Astrocyte (in vitro differentiated cells and primary cell): ENCODE results near the gene CYP4F3. TPM values are rescaled to one million over a fixed set of nuclear protein-coding genes. Genes with fewer than 3 reads are reported as not detected.
"Not testable (repeated sequence)": the region's sequence is repeated elsewhere in the genome, so short reads cannot be mapped to it uniquely, and the experiment has no call there.

ENCODE experiments used
- DNase-seq: peaks from one replicate; pipeline ENCODE4 v3.0.0-alpha.2; 2010; ENCODE audit warnings: low read depth
- FAIRE-seq: peaks from 2 replicates; lab custom pipeline; 2011; peaks lifted over from hg19 to GRCh38; lab: Jason Lieb, UNC
- H2AFZ ChIP-seq: 2 replicates; pipeline ENCODE4 v1.6.0; 2012; ENCODE audit warnings: low read depth, low read length, inconsistent platforms
- H3K27ac ChIP-seq: 2 replicates; pipeline ENCODE4 v1.5.1; 2011; ENCODE audit warnings: low read depth, low read length, inconsistent platforms
- H3K27me3 ChIP-seq: 2 replicates; pipeline ENCODE4 v1.6.0; 2011; ENCODE audit warnings: low read length, inconsistent platforms; ENCODE audit not compliant: insufficient read depth
- H3K36me3 ChIP-seq: 2 replicates; pipeline ENCODE4 v1.5.1; 2011; ENCODE audit warnings: low read length, inconsistent platforms; ENCODE audit not compliant: insufficient read depth
- H3K4me1 ChIP-seq: 2 replicates; pipeline ENCODE4 v1.5.1; 2011; ENCODE audit warnings: low read length, inconsistent platforms; ENCODE audit not compliant: insufficient read depth
- H3K4me2 ChIP-seq: 2 replicates; pipeline ENCODE4 v1.6.0; 2012; ENCODE audit warnings: low read length, inconsistent platforms
- H3K4me3 ChIP-seq: 2 replicates; pipeline ENCODE4 v1.5.1; 2011; ENCODE audit warnings: low read depth, mild to moderate bottlenecking, low read length, inconsistent platforms; ENCODE audit not compliant: insufficient read depth
- H3K79me2 ChIP-seq: 2 replicates; pipeline ENCODE4 v1.6.0; 2012; ENCODE audit warnings: mild to moderate bottlenecking, low read length, inconsistent platforms; ENCODE audit not compliant: insufficient read depth
- H3K9ac ChIP-seq: 2 replicates; pipeline ENCODE4 v1.6.0; 2012; ENCODE audit warnings: mild to moderate bottlenecking, low read length, inconsistent platforms
- H3K9me3 ChIP-seq: 2 replicates; pipeline ENCODE4 v1.5.1; 2012; ENCODE audit warnings: low read depth, mild to moderate bottlenecking, low read length, inconsistent platforms; ENCODE audit not compliant: insufficient read depth
- H4K20me1 ChIP-seq: 2 replicates; pipeline ENCODE4 v1.6.0; 2012; ENCODE audit warnings: low read length, inconsistent platforms; ENCODE audit not compliant: insufficient read depth
- H3K27ac Mint-ChIP-seq: one replicate; pipeline ENCODE4 v1.8.0; 2021; ENCODE audit warnings: mild to moderate bottlenecking, mixed read lengths; ENCODE audit not compliant: unreplicated experiment
- H3K27me3 Mint-ChIP-seq: one replicate; pipeline ENCODE4 v1.8.0; 2021; ENCODE audit warnings: low read depth, mixed read lengths; ENCODE audit not compliant: unreplicated experiment
- H3K36me3 Mint-ChIP-seq: one replicate; pipeline ENCODE4 v1.8.0; 2021; ENCODE audit warnings: low read depth, mixed read lengths; ENCODE audit not compliant: unreplicated experiment
- H3K4me1 Mint-ChIP-seq: one replicate; pipeline ENCODE4 v1.8.0; 2021; ENCODE audit warnings: low read depth, mixed read lengths; ENCODE audit not compliant: unreplicated experiment
- H3K4me3 Mint-ChIP-seq: one replicate; pipeline ENCODE4 v1.8.0; 2021; ENCODE audit warnings: mild to moderate bottlenecking, moderate library complexity, mixed read lengths; ENCODE audit not compliant: unreplicated experiment
- H3K9me3 Mint-ChIP-seq: one replicate; pipeline ENCODE4 v1.8.0; 2021; ENCODE audit warnings: mild to moderate bottlenecking, mixed read lengths; ENCODE audit not compliant: unreplicated experiment
- EZH2 ChIP-seq: IDR thresholded peaks from 2 replicates; pipeline ENCODE4 v1.6.1; 2012; ENCODE audit warnings: mild to moderate bottlenecking, low read length, inconsistent platforms; ENCODE audit not compliant: insufficient read depth
- total RNA-seq: library from RNA; stranded (reverse); gene quantifications from 2 replicates; pipeline ENCODE4 v1.2.1, GENCODE V29; 2021
- TF ChIP-seq, protein P1 (sequence below): IDR thresholded peaks from 2 replicates; pipeline ENCODE4 v1.5.1; 2011; ENCODE audit warnings: low read depth, mild to moderate bottlenecking, inconsistent platforms, low read length, moderate library complexity; ENCODE audit not compliant: insufficient read depth

Gene CYP4F3
- total RNA-seq, 1 donor from 2014 or later = not detected

DNA sequence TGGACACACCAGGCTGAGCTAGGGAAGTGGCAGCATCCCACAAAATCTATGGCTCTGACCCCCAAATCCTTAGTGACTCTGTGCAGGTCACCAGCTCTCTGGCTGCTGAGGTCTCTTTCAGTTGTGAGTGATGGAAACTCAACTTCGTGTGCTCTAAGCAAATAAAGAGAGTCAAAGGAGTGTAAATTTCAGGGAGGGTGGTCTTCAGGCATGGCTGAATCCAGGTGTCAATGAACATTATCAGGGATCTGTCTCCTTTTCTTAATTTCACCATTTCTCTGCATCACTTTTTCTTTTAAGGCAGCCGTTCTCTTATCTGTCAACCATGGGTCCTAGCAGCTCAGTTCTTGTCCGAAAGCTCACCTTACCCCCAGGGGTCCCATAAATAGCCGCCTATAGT lies 38.4 kb downstream of the CYP4F3 start:
- H2AFZ ChIP-seq = no peak overlapping the region
- no peak overlapping the region for H3K27ac ChIP-seq
- no peak overlapping the region for H3K9ac ChIP-seq
- Mint-ChIP-seq H3K27me3 (no peaks in the 10 kb centered on the region), H3K36me3 (no peaks in the 10 kb centered on the region), H3K9me3 (peaks cover 33% of the 10 kb centered on the region), H3K4me3 (no peak overlapping the region), H3K4me1 (no peaks in the 10 kb centered on the region), H3K27ac (no peak overlapping the region)
- H3K4me3 ChIP-seq = no peak overlapping the region
- DNase-seq (no peak), FAIRE-seq (no peak)
- H3K4me2 ChIP-seq = no peak overlapping the region
- no peaks in the 10 kb centered on the region for H4K20me1 ChIP-seq
- no peaks in the 10 kb centered on the region for H3K27me3 ChIP-seq
- no peaks in the 10 kb centered on the region for H3K36me3 ChIP-seq
- no peaks in the 10 kb centered on the region for H3K4me1 ChIP-seq
- no peaks in the 10 kb centered on the region for H3K79me2 ChIP-seq
- peaks cover 13% of the 10 kb centered on the region for H3K9me3 ChIP-seq
- TF ChIP-seq, protein P1, sequence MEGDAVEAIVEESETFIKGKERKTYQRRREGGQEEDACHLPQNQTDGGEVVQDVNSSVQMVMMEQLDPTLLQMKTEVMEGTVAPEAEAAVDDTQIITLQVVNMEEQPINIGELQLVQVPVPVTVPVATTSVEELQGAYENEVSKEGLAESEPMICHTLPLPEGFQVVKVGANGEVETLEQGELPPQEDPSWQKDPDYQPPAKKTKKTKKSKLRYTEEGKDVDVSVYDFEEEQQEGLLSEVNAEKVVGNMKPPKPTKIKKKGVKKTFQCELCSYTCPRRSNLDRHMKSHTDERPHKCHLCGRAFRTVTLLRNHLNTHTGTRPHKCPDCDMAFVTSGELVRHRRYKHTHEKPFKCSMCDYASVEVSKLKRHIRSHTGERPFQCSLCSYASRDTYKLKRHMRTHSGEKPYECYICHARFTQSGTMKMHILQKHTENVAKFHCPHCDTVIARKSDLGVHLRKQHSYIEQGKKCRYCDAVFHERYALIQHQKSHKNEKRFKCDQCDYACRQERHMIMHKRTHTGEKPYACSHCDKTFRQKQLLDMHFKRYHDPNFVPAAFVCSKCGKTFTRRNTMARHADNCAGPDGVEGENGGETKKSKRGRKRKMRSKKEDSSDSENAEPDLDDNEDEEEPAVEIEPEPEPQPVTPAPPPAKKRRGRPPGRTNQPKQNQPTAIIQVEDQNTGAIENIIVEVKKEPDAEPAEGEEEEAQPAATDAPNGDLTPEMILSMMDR = no peak

DNA sequence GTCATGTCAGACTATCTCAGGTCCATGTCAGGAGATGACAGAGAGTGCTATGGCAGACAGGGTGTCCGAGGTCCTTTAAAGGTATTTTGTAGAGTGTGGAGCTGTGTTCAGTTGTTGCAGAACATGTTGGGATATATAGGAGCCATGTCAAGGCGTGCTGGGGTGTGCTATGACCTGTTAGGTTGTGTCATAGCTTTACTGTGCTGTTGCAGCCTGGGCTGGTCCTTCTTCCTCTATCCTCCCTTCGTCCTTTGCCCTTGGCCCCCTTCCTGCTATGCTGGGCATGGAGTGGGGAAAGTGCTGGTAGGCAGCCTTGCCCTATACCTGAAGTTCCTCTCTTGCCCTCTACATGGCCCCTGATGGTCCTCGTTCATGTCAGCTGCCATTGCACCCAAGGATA lies 39.2 kb downstream of the CYP4F3 start:
- H3K9me3 Mint-ChIP-seq = peaks cover 34% of the 10 kb centered on the region
- not testable (repeated sequence) for DNase-seq, H3K9ac ChIP-seq, H3K27ac Mint-ChIP-seq, H3K27me3 ChIP-seq, H3K36me3 ChIP-seq, H3K4me3 ChIP-seq, H2AFZ ChIP-seq, H3K4me3 Mint-ChIP-seq, H3K27me3 Mint-ChIP-seq, H3K4me2 ChIP-seq, H3K36me3 Mint-ChIP-seq, H3K4me1 Mint-ChIP-seq, H3K79me2 ChIP-seq, H3K27ac ChIP-seq, H4K20me1 ChIP-seq, H3K4me1 ChIP-seq, FAIRE-seq
- peaks cover 13% of the 10 kb centered on the region for H3K9me3 ChIP-seq

DNA sequence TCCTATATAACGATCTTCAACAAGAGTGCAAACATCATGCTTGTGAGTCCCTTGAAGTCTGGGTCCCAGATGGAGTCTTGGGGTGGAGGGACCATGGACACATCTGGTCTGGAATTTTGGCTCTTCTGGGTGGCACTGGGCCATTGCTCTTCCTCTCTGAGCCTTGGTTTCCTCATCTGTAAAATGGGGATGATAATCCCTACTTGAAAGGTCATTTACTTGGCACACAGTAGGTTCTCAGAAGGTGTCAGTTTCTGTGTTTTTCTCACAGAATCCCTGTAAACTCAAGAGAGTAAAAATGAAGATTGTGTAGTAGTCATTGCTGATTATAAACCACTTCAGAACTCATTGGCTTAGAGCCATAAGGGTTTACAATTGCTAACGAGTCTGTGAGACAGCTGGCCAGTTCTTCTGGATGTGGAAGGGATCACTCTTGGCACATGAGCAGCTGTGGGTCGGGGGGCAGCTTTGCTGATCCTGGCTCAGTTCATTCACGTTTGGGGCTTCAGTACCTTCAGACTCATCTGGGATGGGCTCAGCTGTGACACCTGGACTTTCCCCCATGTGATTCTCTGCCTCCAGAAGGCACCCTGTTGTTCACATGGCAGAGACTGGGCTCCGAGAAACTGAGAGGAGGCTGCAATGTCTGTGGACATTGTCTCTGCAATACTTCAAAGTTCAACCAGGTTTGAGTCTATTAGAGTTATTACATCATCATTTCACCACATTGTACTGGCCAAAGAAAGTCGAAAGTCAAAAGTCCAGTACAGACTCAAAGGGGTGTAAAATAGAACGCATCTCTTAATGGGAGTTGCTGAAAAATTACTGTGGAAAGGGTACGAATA lies 40.0 kb downstream of the CYP4F3 start:
- TF ChIP-seq, protein P1 = no peak
- TF ChIP-seq EZH2 = no peak
- Histone ChIP-seq H3K79me2 (no peaks in the 10 kb centered on the region), H3K9me3 (peaks cover 13% of the 10 kb centered on the region), H3K27ac (no peak overlapping the region), H3K4me1 (no peaks in the 10 kb centered on the region), H3K4me3 (no peak overlapping the region), H2AFZ (no peak overlapping the region), H3K27me3 (no peaks in the 10 kb centered on the region), H3K4me2 (no peak overlapping the region), H3K9ac (no peak overlapping the region), H4K20me1 (no peaks in the 10 kb centered on the region), H3K36me3 (no peaks in the 10 kb centered on the region)
- H3K4me3 Mint-ChIP-seq = no peak overlapping the region
- no peak for FAIRE-seq
- no peaks in the 10 kb centered on the region for H3K36me3 Mint-ChIP-seq
- no peaks in the 10 kb centered on the region for H3K27me3 Mint-ChIP-seq
- DNase-seq = no peak
- no peaks in the 10 kb centered on the region for H3K4me1 Mint-ChIP-seq
- peaks cover 31% of the 10 kb centered on the region for H3K9me3 Mint-ChIP-seq
- no peak overlapping the region for H3K27ac Mint-ChIP-seq
